Measurements from ENCODE around the gene PARD3.

The PARD3 gene

DNA sequence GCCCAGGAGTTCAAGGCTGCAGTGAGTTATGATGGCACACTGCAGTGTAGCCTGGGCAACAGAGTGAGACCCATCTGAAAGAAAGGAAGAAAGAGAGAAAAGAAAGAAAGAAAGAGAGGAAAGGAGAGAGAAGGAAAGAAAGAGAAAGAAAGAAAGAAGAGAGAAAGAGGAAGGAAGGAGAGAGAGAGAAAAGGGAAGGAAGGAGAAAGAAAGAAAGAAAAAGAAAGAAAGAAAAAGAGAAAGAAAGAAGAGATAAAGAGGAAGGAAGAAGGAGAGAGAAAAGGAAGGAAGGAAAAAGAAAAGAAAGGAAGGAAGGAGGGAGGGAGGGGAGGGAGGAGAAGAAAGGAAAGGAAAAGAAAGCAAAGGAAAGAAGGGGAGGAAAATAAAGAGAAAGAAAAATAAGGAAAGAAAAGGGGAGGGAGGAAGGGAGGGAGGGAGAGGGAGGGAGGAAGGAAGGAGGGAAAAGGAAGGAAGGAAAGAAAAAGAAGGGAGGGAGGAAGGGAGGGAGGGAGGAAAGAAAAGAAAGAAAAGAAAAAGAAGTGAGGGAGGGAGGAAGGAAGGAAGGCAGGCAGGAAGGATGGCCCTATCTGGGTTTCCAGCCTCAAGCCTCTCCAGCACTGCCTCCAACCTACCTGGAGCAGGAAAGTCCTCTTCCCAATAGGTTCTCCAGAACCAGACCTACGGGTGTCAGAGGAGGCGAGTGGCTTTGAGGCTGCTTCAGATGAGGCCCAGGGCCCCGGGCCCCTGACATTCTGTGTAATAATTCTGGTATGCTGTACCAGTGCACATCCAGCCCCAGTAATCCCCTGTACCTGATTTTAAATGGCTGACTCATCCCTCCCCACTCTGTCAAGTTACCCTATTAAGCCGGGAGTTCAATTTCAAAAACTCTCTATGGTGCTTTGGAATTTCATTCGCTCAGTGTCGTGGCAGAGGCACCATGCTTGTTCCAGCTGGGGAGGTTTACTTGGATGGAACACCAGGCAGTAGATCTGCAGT lies 6.8 kb upstream of the PARD3 start:
- no peak for DNase-seq

DNA sequence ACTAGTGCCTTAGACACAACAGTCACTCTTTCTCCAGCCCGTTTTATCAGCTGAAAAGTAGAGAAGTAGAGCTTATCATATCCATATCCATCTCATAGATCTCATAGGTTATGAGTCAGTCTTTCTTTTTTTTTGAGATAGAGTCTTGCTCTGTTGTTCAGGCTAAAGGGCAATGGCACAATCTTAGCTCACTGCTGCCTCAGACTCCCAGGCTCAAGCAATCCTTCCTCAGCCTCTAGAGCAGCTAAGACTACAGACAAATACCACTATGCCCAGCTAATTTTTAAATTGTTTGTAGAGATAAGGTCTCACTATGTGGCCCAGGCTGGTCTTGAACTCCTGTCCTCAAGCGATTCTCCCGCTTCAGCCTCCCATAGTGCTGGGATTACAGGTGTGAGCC lies 2.5 kb upstream of the PARD3 start:
- DNase-seq, result no peak

DNA sequence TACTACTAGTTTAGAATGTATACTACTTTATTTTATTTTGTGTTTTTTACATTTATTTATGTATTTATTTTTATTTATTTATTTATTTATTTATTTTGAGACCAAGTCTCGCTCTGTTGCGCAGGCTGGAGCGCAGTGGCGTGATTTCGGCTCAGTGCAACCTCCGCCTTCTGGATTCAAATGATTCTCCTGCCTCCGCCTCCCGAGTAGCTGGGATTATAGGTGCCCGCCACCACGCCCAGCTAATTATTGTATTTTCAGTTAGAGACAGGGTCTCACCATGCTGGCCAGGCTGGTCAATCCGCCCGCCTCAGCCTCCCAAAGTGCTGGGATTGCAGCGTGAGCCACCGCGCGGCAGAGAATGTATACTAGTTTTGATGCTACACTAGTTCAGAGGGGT lies 2.0 kb upstream of the PARD3 start:
- DNase-seq, result no peak

DNA sequence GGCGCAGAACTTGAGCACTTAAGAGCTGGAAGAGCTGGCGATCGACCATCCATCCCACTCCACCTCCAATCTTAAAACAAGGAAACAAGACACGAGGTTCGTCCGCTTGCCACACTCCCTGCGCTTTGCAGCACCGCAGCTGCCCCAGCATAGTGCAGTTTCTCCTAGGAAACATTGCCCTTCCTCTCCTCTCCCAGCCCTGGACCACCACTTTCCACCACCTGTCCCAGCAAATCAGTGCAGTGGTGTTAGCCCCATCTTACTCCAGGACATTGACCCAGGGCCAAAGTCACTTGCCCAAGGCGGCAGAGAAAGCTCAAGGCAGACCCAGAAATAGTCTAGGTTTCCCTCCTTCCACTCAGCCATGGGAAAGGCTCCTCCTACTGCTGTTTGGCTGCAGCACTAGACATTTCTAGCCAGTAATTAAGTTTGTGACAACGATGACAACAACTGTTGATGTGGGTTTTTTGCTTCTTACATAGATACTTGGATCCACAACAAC lies 1.5 kb upstream of the PARD3 start:
- no peak for DNase-seq

DNA sequence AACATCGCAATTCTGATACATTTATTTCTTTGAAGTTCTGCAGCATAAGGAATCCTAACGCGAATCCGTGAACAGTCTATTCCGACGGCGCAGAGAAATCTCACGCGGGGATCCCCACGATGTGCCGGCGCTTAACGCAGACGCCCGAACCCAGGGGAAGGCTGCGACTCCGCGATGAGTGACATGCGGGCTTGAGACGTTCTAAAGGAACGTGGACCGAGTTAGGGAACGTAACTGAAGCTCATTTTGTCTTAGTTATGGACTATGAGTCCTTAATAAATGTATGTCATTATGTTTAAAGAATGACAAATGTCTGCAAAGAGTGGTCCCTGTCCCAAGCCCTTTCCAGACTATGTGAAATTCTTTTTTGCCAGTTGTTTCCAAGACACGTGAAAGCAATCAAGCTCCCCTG lies 995 bp upstream of the PARD3 start:
- no peak for DNase-seq

DNA sequence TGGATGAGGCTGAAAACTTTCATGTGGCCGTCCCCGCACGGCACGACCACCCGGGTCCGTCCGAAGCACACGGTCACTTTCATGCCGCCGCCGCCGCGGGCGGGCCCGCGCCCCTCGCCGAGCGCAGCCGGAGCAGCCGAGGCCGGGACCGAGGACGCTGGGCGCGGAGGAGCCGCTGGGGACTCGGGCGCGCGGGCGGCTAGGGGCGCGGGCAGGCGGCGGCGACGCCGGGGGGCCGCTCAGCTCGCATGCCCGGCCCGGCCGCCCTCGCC lies 247 bp downstream of the PARD3 start:
- no peak for DNase-seq

DNA sequence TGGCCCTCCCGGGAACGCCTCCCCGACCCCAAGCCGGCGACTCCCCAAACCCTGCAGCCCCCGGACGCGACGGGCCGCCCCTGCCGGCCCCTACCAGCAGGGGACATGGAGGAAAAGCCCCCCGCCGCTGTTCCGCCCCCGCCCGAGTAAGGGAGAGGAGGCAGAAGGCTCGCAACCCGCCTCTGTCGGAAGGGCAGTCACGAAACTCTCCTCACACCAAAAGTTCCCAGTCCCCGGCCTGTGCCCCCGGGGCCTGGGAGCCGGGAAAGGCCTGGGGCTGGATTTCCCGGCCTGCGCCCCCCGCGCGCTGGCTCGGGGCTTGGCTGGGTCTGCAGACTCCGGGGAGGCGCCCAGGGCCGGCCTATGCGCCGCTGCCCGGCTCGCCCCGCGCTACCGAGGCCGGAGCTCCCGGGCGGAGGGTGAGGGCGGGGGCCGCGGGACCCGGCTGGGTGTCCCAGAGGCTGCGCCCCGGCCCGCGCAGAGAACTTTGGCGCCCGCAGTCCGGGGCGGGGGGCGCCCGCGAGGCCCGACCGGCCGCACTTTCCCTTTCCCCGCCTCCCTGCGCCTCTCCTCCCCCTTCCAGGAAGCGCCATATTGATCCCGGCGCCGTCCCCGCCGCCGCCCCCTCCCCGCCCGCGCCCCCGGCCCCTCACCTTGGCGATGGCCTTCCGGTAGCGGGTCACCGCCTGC lies 728 bp downstream of the PARD3 start:
- DNase-seq, result no peak

DNA sequence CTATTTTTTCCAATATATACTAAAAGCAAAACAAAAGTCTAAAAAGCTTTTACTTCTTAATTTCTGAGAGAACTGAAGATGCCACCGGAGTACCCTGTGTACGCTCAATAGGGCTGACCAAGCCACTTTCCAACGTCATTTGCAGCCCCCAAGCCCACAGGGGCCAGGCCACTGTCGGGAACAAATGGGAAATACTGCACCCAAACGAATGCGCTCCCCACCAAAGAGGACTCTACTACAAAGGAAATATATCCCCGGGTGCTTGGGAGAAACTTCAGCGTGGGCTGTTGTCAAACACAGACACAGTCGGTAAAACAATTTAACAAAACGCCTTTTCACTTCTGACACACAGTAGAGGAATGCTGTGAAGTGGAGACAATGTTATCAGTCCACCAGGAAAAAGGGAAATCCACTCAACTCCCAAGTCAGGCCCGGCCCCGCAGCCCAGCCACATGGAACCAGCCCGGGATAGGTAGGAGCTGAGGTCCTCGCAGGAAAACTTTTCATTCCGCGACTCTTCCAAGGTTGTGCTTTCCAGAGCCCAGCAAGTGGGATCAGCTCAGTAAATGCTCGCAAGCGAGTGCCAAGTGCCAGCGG lies 1.4 kb downstream of the PARD3 start:
- no peak for DNase-seq

DNA sequence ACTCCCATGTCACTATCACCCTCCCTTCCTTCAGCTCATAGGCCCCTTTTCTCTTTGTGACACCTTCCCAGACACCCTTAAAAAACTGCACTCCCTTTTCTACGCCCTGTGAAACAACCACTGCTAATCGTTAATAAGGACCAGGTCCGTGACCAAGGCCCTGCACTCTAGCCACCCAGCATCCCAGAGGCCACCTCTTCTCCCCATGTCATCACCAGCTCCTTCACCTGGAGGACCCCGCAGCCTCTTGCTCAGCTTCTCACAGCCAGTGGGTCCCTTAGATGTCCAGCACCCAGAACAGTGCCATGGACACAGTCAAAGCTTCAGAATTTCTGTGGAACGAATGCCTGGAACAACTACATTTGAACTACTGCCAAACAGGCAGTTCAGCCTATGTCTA lies 2.3 kb downstream of the PARD3 start:
- no peak for DNase-seq

DNA sequence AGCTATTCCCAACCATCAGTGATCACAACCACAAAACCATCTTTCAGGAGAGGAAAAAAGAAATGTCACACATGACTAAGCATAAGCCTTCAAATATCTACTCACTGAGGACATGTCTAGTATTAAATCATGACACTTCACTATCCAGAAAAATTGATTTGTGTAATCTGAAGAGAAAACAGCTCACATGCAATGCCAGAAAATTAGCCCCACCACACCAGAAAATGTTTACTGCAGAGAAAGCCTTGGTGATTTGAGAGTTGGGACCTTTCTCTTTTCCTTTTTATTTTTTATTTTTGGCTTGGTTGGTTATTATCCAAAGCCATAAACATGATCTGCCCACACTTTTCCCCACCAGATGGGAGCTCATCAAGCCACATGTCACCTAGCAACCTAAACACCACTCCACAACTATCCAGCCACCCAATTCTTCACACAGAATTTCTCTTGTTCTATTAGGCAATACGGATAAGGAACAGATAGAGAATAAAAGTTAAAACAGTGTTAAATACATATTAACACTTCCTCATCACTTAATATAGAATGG lies 3.1 kb downstream of the PARD3 start:
- no peak for DNase-seq

DNA sequence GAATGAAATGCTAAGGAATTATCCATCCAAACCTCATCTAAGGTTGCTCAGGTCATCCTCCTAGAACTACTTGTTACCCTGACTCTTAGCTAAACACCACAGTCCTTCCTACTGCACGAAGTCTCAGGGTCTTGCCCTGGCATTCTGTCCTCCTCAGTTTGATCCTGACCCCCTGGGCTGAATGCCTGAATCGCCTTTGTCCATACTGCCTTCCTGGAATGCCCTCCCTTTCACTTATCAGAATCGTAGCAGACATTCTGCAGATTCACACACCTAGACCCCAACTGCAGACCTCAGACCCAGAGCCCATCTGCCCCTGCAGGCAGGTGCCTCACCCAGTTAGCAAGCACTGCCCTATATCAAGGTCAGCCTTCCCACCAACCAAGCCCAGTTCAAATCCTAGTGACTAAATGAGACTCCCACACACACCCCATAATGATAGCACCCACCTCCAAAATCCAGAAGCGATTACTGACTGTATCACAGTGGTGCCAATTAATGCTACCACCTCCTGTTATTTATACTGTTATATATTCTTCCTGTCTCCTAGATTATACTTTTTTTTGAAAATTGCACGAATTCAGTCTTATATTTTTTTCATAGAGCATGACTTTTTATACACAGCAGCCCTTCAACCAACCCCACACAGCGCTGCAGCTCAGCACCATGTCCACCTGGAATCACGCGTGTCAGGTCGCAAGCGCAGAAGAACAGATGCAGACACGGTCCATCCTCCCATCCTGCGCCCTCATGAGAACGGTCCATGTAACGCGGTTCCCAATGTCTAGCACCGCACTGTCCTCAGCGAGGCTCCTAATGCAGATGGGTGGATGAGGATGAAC lies 3.7 kb downstream of the PARD3 start:
- no peak for DNase-seq

DNA sequence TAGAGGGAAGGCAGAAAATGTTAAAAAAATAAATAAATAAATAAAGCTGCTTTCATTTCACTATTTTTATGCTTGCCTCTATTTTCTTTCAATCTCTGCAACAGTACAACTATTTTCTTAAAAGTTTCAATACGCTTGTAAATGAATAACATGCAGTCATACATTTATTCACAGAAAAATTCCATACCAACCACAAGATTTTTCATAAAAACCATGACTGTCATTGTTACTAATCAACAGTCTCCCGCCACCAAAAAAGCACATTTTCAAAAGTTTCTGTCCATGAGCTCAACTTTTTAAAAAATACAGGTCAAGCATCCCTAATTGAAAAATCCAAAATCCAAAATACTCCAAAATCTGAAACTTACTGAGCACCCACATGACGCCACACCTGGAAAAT lies 5.3 kb downstream of the PARD3 start:
- no peak for DNase-seq

DNA sequence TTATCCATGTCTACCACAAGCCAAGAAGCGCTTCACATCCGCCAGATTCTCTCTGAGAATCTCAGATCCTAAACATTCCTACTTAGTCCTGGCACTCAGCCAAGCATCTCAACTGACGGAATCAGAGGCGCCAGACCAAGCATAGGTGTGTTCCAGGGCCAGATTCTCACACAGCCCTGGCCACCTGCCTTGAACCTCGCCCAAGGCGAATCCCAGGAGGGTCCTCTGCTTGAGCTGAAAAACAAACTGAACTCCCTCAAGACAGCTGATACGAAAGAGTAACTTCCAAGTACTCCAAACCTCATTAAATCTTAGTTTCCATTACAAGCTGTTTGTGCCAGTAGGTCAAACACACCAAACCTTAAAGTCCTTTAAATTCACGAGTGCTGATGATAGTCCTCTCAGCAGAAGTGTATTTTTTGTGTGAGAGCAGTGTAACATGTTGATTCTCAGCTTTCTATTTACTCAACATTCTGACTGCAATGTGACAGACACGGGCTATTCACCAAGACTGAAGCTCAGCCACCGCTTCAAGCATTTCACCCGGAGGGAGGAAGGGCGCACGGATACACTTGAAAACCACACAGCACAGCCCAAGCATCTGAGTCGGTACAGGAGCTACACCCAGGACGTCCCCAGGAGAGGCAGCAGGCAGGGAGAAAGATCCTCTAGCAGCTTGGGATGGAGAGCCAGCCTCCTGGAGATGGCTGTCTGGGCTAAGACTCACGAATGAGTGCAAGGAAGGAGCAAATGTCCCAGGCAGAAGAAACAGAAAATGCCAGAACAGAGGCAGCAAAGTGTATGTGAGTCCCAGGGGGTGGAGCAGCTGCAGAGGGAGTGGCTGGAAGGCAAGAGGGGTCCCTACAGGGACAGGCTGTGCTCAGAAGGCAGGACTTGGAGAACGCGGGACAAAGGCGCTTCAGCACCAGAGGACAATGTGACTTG lies 6.0 kb downstream of the PARD3 start:
- no peak for DNase-seq

DNA sequence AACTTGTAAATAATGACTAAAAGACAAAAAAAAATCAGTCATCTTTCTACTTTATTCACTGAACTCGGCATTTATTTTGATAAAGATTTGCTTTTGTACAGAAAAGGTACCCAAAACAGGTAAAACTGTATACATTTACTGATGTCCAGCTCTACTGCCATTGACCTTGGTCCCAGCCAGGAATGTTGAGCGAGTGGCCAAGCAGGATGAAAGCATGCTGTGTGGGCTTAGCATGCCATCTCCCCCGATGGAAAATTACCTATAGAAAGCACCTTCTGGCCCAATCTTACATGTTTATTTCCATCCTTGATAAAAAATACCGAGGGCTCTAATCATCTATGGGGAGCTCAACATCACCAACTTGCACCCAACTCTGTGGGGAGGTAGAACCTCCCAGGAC lies 6.8 kb downstream of the PARD3 start:
- no peak for DNase-seq

DNA sequence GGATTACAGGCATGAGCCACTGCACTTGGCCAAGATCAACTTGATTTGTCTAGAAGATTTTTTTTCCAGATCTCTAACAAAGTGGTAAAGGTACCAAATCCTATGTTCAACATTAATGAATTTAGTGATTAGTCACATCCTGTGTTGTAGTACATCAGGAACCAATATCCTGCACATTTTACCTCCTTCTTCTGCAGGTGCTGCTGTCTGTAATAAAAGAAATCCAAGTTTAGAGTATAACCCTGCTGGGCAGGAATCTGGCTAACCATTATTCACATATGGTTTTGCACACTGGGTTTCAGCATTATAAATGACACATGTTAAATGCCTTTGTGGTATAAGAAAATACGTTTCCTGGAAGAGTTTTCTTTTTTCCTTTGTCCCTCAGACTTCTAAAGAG lies 10.8 kb downstream of the PARD3 start:
- no peak for DNase-seq

DNA sequence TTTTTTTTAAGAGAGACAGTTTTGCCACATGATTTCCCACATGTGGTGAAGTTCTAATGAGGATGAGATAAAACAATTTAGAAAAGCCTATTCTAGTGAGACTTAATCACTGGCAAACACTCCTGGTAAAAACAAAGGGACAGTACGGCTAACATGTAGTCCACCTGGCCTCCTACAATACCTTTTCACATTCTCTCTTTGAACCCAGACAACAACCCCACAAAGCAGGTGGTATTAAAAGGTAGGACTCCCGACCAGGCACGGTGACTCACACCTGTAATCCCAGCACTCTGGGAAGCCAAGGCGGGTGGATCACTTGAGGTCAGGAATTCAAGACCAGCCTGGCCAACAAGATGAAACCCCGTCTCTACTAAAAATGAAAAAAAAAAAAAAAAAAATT lies 12.4 kb downstream of the PARD3 start:
- DNase-seq, result no peak

DNA sequence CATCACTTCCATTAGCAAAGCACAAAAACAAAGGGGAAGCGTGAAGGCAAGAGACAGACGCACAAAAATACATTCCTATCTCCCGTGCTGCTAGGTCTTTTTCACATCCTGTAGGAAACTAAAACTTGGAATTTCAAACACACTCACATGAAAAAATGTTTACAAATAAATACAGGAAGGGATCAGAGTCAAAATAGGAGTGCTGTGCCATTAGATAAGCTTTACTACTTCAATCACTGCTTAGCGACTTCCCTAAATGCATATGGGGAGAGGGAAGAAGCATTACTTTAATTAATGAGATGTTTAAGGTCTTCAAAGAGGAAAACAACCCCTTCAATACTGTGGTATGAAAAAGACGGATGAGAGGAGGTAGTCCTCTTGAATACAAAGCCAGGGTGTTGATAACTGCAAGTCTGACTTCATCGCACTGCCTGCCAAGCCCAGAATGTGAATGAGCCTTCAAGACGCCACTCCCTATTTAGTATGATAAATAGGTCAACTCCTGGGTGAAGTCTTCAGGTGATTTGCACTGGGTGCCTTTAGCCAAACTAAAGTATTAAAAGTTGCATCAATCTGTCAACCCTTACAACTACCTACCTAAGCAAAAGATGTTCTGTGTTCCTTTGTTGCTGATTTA lies 13.9 kb downstream of the PARD3 start:
- no peak for DNase-seq

DNA sequence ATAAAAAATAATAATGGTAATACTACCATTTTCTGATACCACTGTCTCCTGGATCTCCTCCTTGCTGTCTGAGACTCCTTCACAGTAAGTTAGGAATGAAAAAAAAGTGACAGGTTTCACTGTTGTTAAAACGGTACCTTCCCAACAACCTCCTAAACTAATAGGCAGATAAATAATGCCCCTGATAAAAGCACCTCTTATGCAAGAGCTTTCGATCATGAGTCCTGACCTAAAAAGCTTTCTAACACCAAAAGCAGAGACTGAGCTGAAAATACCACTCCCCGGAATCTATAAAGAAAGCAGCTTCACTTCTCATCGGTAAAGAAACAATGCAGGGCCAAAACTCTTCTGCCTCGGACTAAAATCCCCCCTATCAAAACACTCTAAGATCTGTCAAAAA lies 14.5 kb downstream of the PARD3 start:
- no peak for DNase-seq

DNA sequence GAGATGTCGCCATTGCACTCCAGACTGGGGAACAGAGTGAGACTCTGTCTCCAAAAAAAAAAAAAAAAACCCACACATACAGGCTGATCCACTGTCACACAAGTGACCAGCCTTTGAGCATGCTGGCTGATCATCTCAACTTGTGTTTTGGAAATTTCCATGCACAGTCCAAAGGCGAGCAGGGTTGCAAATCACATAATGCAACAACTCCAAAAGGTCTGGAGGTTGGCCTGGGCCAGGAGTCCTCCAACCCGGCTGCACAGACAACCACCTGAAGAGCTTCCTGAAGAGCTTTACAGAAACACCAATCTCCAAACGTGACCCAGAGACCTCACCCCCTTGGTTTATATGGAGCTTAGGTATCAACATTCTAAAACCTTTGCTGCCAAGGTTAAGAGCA lies 16.4 kb downstream of the PARD3 start:
- DNase-seq, result no peak

DNA sequence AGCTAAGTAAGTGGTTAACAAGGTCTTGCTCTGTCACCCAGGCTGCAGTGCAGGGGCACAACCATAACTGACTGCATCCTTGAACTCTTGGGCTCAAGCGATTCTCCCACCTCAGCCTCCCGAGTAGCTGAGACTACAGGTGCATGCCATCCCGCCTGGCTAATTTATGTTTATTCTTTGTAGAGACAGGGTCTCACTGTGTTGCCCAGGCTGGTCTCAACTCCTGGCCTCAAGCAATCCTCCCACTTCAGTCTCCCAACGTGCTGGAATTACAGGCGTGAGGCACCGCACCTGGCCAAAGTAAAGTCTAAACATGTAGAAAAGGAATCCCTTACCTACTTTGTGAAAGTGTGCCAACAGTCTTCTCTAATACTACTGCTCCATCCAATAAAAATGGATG lies 17.9 kb downstream of the PARD3 start:
- DNase-seq, result no peak

DNA sequence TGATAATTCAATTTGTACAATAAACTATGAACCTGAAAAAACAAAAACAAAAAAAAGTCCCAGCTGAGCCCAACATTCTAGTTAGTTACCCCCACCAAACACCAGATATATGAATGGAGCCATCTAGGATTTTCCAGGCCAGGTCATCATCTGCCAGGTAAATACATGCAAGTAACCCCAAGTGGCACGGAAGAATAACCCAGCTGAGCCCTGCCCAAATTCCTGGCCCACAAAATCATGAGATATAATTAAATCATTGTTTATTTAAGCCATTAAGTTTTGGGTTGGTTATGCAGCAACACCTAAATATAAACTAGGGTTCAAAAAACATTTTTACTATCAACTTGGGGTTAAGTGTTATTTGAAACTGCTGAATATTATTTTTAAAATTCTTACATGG lies 19.0 kb downstream of the PARD3 start:
- DNase-seq, result no peak

Data from NCI-H1436 (cell line).